Measurements from ENCODE around the gene TMPRSS6. TPM values are rescaled to one million over a fixed set of nuclear protein-coding genes. Genes with fewer than 3 reads are reported as not detected.

TMPRSS6 gene
- total RNA-seq, 4 donors from 2014 or later = not detected

- H3K4me1 ChIP-seq = no peaks in the 10 kb centered on the region
- no peak overlapping the region for H3K27ac ChIP-seq
- H3K4me3 ChIP-seq = no peak overlapping the region
- H3K9me3 ChIP-seq = no peaks in the 10 kb centered on the region
- 64 to 74% methylated on average over 3 of the region's 3 CpGs for WGBS, 2 donors (ENCODE audit: low coverage in 1 of 2)
- no peak for ATAC-seq
- peaks cover 52% of the 10 kb centered on the region for H3K27me3 ChIP-seq
- TF ChIP-seq CTCF (IDR thresholded peaks at IDR 0.05) = no peak
- TF ChIP-seq POLR2AphosphoS5 (IDR thresholded peaks at IDR 0.05) = no peak
- TF ChIP-seq POLR2A (IDR thresholded peaks at IDR 0.05) = no peak
- no peaks in the 10 kb centered on the region for H3K36me3 ChIP-seq
Observed at GRCh38 chr22:37122598-37123180, 13.2 kb upstream of the TMPRSS6 start.

- H3K4me3 ChIP-seq = no peak overlapping the region
- ATAC-seq = no peak
- H3K27ac ChIP-seq = no peak overlapping the region
- H3K36me3 ChIP-seq = no peaks in the 10 kb centered on the region
- TF ChIP-seq POLR2A (IDR thresholded peaks at IDR 0.05) (no peak), CTCF (IDR thresholded peaks at IDR 0.05) (peak in 1 of 4 experiments; percentile 6), POLR2AphosphoS5 (IDR thresholded peaks at IDR 0.05) (no peak), EP300 (IDR thresholded peaks at IDR 0.05) (no peak)
- WGBS, 2 donors (ENCODE audit: low coverage in 1 of 2) = 24 to 35% methylated on average over 4 to 7 of the region's 15 CpGs
- peaks cover 50% of the 10 kb centered on the region for H3K27me3 ChIP-seq
- H3K9me3 ChIP-seq = no peaks in the 10 kb centered on the region
- H3K4me1 ChIP-seq = no peaks in the 10 kb centered on the region
Observed at GRCh38 chr22:37121887-37122591, 12.5 kb upstream of the TMPRSS6 start.

- peaks cover 43% of the 10 kb centered on the region for H3K27me3 ChIP-seq
- ATAC-seq = no peak
- no peaks in the 10 kb centered on the region for H3K4me1 ChIP-seq
- no peaks in the 10 kb centered on the region for H3K9me3 ChIP-seq
- TF ChIP-seq CTCF (IDR thresholded peaks at IDR 0.05) = no peak
- TF ChIP-seq EP300 (IDR thresholded peaks at IDR 0.05) = no peak
- TF ChIP-seq POLR2A (IDR thresholded peaks at IDR 0.05) = no peak
- no peak for TF ChIP-seq POLR2AphosphoS5 (IDR thresholded peaks at IDR 0.05)
- H3K27ac ChIP-seq = no peak overlapping the region
- no peak overlapping the region for H3K4me3 ChIP-seq
- 85 to 88% methylated on average over 5 to 10 of the region's 11 CpGs for WGBS, 2 donors (ENCODE audit: low coverage in 1 of 2)
- no peaks in the 10 kb centered on the region for H3K36me3 ChIP-seq
Observed at GRCh38 chr22:37120569-37121340, 11.2 kb upstream of the TMPRSS6 start.

- H3K9me3 ChIP-seq = no peaks in the 10 kb centered on the region
- no peak for ATAC-seq
- peaks cover 44% of the 10 kb centered on the region for H3K27me3 ChIP-seq
- H3K4me3 ChIP-seq = no peak overlapping the region
- no peaks in the 10 kb centered on the region for H3K36me3 ChIP-seq
- TF ChIP-seq EP300 (IDR thresholded peaks at IDR 0.05) = no peak
- TF ChIP-seq POLR2AphosphoS5 (IDR thresholded peaks at IDR 0.05) = no peak
- TF ChIP-seq POLR2A (IDR thresholded peaks at IDR 0.05) = no peak
- TF ChIP-seq CTCF (IDR thresholded peaks at IDR 0.05) = no peak
- 81 to 86% methylated on average over 8 to 13 of the region's 13 CpGs for WGBS, 2 donors (ENCODE audit: low coverage in 1 of 2)
- no peak overlapping the region for H3K27ac ChIP-seq
- H3K4me1 ChIP-seq = no peaks in the 10 kb centered on the region
Observed at GRCh38 chr22:37119872-37120271, 10.4 kb upstream of the TMPRSS6 start.
